Memory B cell (primary cell): Measurements from ENCODE around the gene SUMO2.
"Not testable (repeated sequence)": the region's sequence is repeated elsewhere in the genome, so short reads cannot be mapped to it uniquely, and the experiment has no call there.

Experiments used
- ATAC-seq: fragments of 150-1000 bp; cut with Tn5 transposase; 2 replicates; pipeline ENCODE4 v1.10.0; 2021; ENCODE audit warnings: low read depth, mild to moderate bottlenecking, moderate library complexity
- DNase-seq, 2 donors: peaks; one replicate each; pipeline ENCODE4 v3.0.0; 2022; ENCODE audit warnings: low spot score in 2 of 2
- H3K27ac Mint-ChIP-seq: one replicate; pipeline ENCODE4 v1.8.0; 2022; ENCODE audit warnings: mild to moderate bottlenecking, moderate library complexity, mixed read lengths
- H3K27me3 Mint-ChIP-seq: one replicate; pipeline ENCODE4 v1.8.0; 2022; ENCODE audit warnings: mixed read lengths
- H3K36me3 Mint-ChIP-seq: one replicate; pipeline ENCODE4 v1.8.0; 2022; ENCODE audit warnings: mild to moderate bottlenecking, mixed read lengths
- H3K4me1 Mint-ChIP-seq: one replicate; pipeline ENCODE4 v1.8.0; 2022; ENCODE audit warnings: mixed read lengths
- H3K4me3 Mint-ChIP-seq: one replicate; pipeline ENCODE4 v1.8.0; 2022; ENCODE audit warnings: mild to moderate bottlenecking, moderate library complexity, mixed read lengths
- H3K9me3 Mint-ChIP-seq: one replicate; pipeline ENCODE4 v1.8.0; 2022; ENCODE audit warnings: mixed read lengths

SUMO2 gene

GRCh38 chr17:75168998-75169397 lies 13.8 kb downstream of the SUMO2 start:
- Mint-ChIP-seq H3K4me3 (no peak overlapping the region), H3K27me3 (no peaks in the 10 kb centered on the region), H3K9me3 (no peaks in the 10 kb centered on the region), H3K4me1 (no peaks in the 10 kb centered on the region), H3K36me3 (peaks cover 8% of the 10 kb centered on the region), H3K27ac (no peak overlapping the region)
- DNase-seq (no peak), ATAC-seq (no peak)

- not testable (repeated sequence) for H3K9me3 Mint-ChIP-seq, H3K27ac Mint-ChIP-seq, ATAC-seq, H3K36me3 Mint-ChIP-seq, H3K4me1 Mint-ChIP-seq, H3K4me3 Mint-ChIP-seq, DNase-seq, H3K27me3 Mint-ChIP-seq
Measured at GRCh38 chr17:75164606-75165005, 18.2 kb downstream of the SUMO2 start.

- no peak overlapping the region for H3K27ac Mint-ChIP-seq
- peaks cover 2% of the 10 kb centered on the region for H3K36me3 Mint-ChIP-seq
- H3K4me1 Mint-ChIP-seq, result no peaks in the 10 kb centered on the region
- H3K27me3 Mint-ChIP-seq, result no peaks in the 10 kb centered on the region
- ATAC-seq (no peak), DNase-seq (no peak)
- H3K4me3 Mint-ChIP-seq, result no peak overlapping the region
- no peaks in the 10 kb centered on the region for H3K9me3 Mint-ChIP-seq
Measured at GRCh38 chr17:75163074-75163473, 19.7 kb downstream of the SUMO2 start.

- H3K36me3 Mint-ChIP-seq, result no peaks in the 10 kb centered on the region
- H3K27me3 Mint-ChIP-seq, result no peaks in the 10 kb centered on the region
- no peak overlapping the region for H3K27ac Mint-ChIP-seq
- no peaks in the 10 kb centered on the region for H3K4me1 Mint-ChIP-seq
- DNase-seq (no peak), ATAC-seq (no peak)
- no peak overlapping the region for H3K4me3 Mint-ChIP-seq
- H3K9me3 Mint-ChIP-seq, result no peaks in the 10 kb centered on the region
Measured at GRCh38 chr17:75160211-75160610, 22.5 kb downstream of the SUMO2 start.

- DNase-seq (no peak), ATAC-seq (no peak)
- Mint-ChIP-seq H3K9me3 (no peaks in the 10 kb centered on the region), H3K4me1 (peaks cover 3% of the 10 kb centered on the region), H3K27me3 (no peaks in the 10 kb centered on the region), H3K4me3 (no peak overlapping the region), H3K36me3 (no peaks in the 10 kb centered on the region), H3K27ac (no peak overlapping the region)
Measured at GRCh38 chr17:75159196-75160031, 23.3 kb downstream of the SUMO2 start.

- H3K4me3 Mint-ChIP-seq, H3K9me3 Mint-ChIP-seq, H3K36me3 Mint-ChIP-seq, H3K27ac Mint-ChIP-seq, ATAC-seq, H3K27me3 Mint-ChIP-seq, H3K4me1 Mint-ChIP-seq, DNase-seq: not testable (repeated sequence)
Measured at GRCh38 chr17:75158480-75158879, 24.3 kb downstream of the SUMO2 start.

GRCh38 chr17:75155191-75155601 lies 27.6 kb downstream of the SUMO2 start:
- H3K27me3 Mint-ChIP-seq, result no peaks in the 10 kb centered on the region
- H3K9me3 Mint-ChIP-seq, result no peaks in the 10 kb centered on the region
- ATAC-seq (no peak), DNase-seq (no peak)
- peak overlapping the region; percentile 29 for H3K4me3 Mint-ChIP-seq
- peak overlapping the region; percentile 77 for H3K27ac Mint-ChIP-seq
- H3K4me1 Mint-ChIP-seq, result peaks cover 20% of the 10 kb centered on the region
- no peaks in the 10 kb centered on the region for H3K36me3 Mint-ChIP-seq

GRCh38 chr17:75154195-75155106 lies 28.3 kb downstream of the SUMO2 start, which contains the start of gene JPT1:
Gene JPT1 (minus strand): TSS chr17:75154512. CDS start chr17:75154397, 115 bp downstream.
- Mint-ChIP-seq H3K27ac (peak within 1 kb of the TSS; percentile 89), H3K27me3 (no peaks in the 10 kb centered on the region), H3K36me3 (peaks cover 3% of the 10 kb centered on the region), H3K4me3 (peak within 1 kb of the TSS; percentile 92), H3K4me1 (peaks cover 24% of the 10 kb centered on the region), H3K9me3 (no peaks in the 10 kb centered on the region)
- DNase-seq, result peak; percentile 77 to 93
- ATAC-seq, result peak; percentile 93

GRCh38 chr17:75153780-75154194 lies 29.0 kb downstream of the SUMO2 start:
- peaks cover 3% of the 10 kb centered on the region for H3K36me3 Mint-ChIP-seq
- peak overlapping the region; percentile 89 for H3K27ac Mint-ChIP-seq
- DNase-seq (peak in 1 of 2 donors; percentile 24), ATAC-seq (no peak)
- peaks cover 24% of the 10 kb centered on the region for H3K4me1 Mint-ChIP-seq
- no peaks in the 10 kb centered on the region for H3K27me3 Mint-ChIP-seq
- no peaks in the 10 kb centered on the region for H3K9me3 Mint-ChIP-seq
- peak overlapping the region; percentile 92 for H3K4me3 Mint-ChIP-seq

- peak overlapping the region; percentile 89 for H3K27ac Mint-ChIP-seq
- H3K27me3 Mint-ChIP-seq, result no peaks in the 10 kb centered on the region
- H3K9me3 Mint-ChIP-seq, result no peaks in the 10 kb centered on the region
- H3K4me3 Mint-ChIP-seq, result peak overlapping the region; percentile 92
- no peak for ATAC-seq
- H3K4me1 Mint-ChIP-seq, result peaks cover 26% of the 10 kb centered on the region
- DNase-seq, result no peak
- H3K36me3 Mint-ChIP-seq, result peaks cover 6% of the 10 kb centered on the region
Measured at GRCh38 chr17:75152922-75153779, 29.6 kb downstream of the SUMO2 start.

- H3K9me3 Mint-ChIP-seq, result no peaks in the 10 kb centered on the region
- no peaks in the 10 kb centered on the region for H3K27me3 Mint-ChIP-seq
- peak overlapping the region; percentile 89 for H3K27ac Mint-ChIP-seq
- H3K4me3 Mint-ChIP-seq, result peak overlapping the region; percentile 92
- DNase-seq, result no peak
- ATAC-seq, result no peak
- H3K4me1 Mint-ChIP-seq, result peaks cover 26% of the 10 kb centered on the region
- H3K36me3 Mint-ChIP-seq, result peaks cover 6% of the 10 kb centered on the region
Measured at GRCh38 chr17:75152523-75152921, 30.2 kb downstream of the SUMO2 start.

- ATAC-seq, result no peak
- Mint-ChIP-seq H3K36me3 (peaks cover 11% of the 10 kb centered on the region), H3K27ac (peak overlapping the region; percentile 89), H3K4me3 (no peak overlapping the region), H3K27me3 (no peaks in the 10 kb centered on the region), H3K4me1 (peaks cover 28% of the 10 kb centered on the region), H3K9me3 (no peaks in the 10 kb centered on the region)
- DNase-seq, result no peak
Measured at GRCh38 chr17:75151930-75152329, 30.8 kb downstream of the SUMO2 start.

GRCh38 chr17:75147878-75148546 lies 34.7 kb downstream of the SUMO2 start:
- Mint-ChIP-seq H3K27ac (peak overlapping the region; percentile 53), H3K9me3 (no peaks in the 10 kb centered on the region), H3K4me3 (no peak overlapping the region), H3K27me3 (no peaks in the 10 kb centered on the region), H3K4me1 (peaks cover 17% of the 10 kb centered on the region), H3K36me3 (peaks cover 20% of the 10 kb centered on the region)
- ATAC-seq (no peak), DNase-seq (no peak)
